HepG2 (cell line): ENCODE data around the gene CT45A9. TPM values are rescaled to one million over a fixed set of nuclear protein-coding genes. Genes with fewer than 3 reads are reported as not detected.

Experiments used
- ATAC-seq: fragments of 200-7000 bp; cut with Tn5 transposase; 3 replicates; pipeline ENCODE4 v1.9.1; 2020; ENCODE audit warnings: mild to moderate bottlenecking, moderate library complexity
- BruUV-seq: library from RNA; stranded (reverse); fragments of 400-500 nt; replicated peaks from 2 replicates; lab custom pipeline; 2021; lab: Mats Ljungman, UMichigan
- CTCF ChIA-PET: fragments of 300-600 bp; formaldehyde crosslinking; extraction: SDS; loops from one replicate; lab custom pipeline; 2021; ENCODE audit warnings: low total read pairs, inconsistent platforms, low intra/inter-chr PET ratio; lab: Yijun Ruan, JAX
- POLR2A ChIA-PET: fragments of 350-600 bp; sonication (Branson Sonifier 250); formaldehyde crosslinking; loops from one replicate; lab custom pipeline; 2020; ENCODE audit warnings: antibody characterized with exemption, inconsistent platforms; lab: Yijun Ruan, JAX
- DNase-seq: peaks from one replicate; pipeline ENCODE4 v3.0.0-alpha.2; 2015; ENCODE audit warnings: low spot score
- FAIRE-seq: peaks from 3 replicates; lab custom pipeline; 2011; peaks lifted over from hg19 to GRCh38; lab: Jason Lieb, UNC
- H2AFZ ChIP-seq: one replicate; pipeline ENCODE4 v1.6.1; 2011; ENCODE audit warnings: low read length, inconsistent platforms
- H3K27ac ChIP-seq: fragments of 300-600 bp; 3 replicates; pipeline ENCODE4 v1.8.0; 2011; ENCODE audit warnings: mixed run types, mild to moderate bottlenecking, mixed read lengths, low read length, inconsistent platforms; ENCODE audit not compliant: insufficient read depth; ENCODE audit errors: extremely low read length
- H3K27me3 ChIP-seq, 2 experiments: fragments of 200-600 bp in 1 of 2; 2 replicates in 1 of 2; 3 replicates in 1 of 2; pipeline versions ENCODE4 v1.6.0 to v1.8.0; 2011; ENCODE audit warnings: low read length in 2 of 2, mild to moderate bottlenecking in 2 of 2, moderate library complexity in 2 of 2, inconsistent platforms in 1 of 2; ENCODE audit not compliant: insufficient read depth in 2 of 2, control insufficient read depth in 1 of 2
- H3K36me3 ChIP-seq, 2 experiments: fragments of 200-600 bp in 1 of 2; replicated peaks in 1 of 2; 2 replicates in 1 of 2; 3 replicates in 1 of 2; pipeline versions ENCODE4 v1.5.1 to v1.8.0; 2011; ENCODE audit warnings: low read length in 2 of 2, inconsistent platforms in 1 of 2; ENCODE audit not compliant: insufficient read depth in 2 of 2, control insufficient read depth in 1 of 2
- H3K4me1 ChIP-seq: 2 replicates; pipeline ENCODE4 v1.5.1; 2012; ENCODE audit warnings: low read length, inconsistent platforms; ENCODE audit not compliant: insufficient read depth
- H3K4me2 ChIP-seq: 2 replicates; pipeline ENCODE4 v1.6.0; 2011; ENCODE audit warnings: low read depth, low read length, inconsistent platforms
- H3K4me3 ChIP-seq, 3 experiments: fragments of 200-600 bp in 1 of 3; sonication (generic), shearing (Covaris generic) in 1 of 3; replicated peaks in 1 of 3; 2 replicates each; pipeline ENCODE4 v1.5.1; 2011 to 2016; ENCODE audit warnings: low read length in 3 of 3, inconsistent platforms in 2 of 3, low read depth in 2 of 3, mild to moderate bottlenecking in 2 of 3, control low read depth in 1 of 3, mixed read lengths in 1 of 3; ENCODE audit not compliant: insufficient read depth in 1 of 3
- H3K79me2 ChIP-seq: one replicate; pipeline ENCODE4 v1.6.1; 2011; ENCODE audit warnings: low read length, inconsistent platforms; ENCODE audit not compliant: insufficient read depth
- H3K9ac ChIP-seq: 2 replicates; pipeline ENCODE4 v1.6.0; 2011; ENCODE audit warnings: mild to moderate bottlenecking, low read depth, low read length, inconsistent platforms; ENCODE audit not compliant: insufficient read depth
- H3K9me3 ChIP-seq: 2 replicates; pipeline ENCODE4 v1.5.1; 2012; ENCODE audit warnings: mild to moderate bottlenecking, low read length
- H4K20me1 ChIP-seq: 2 replicates; pipeline ENCODE4 v1.6.0; 2011; ENCODE audit warnings: inconsistent platforms, mild to moderate bottlenecking, low read length, moderate library complexity; ENCODE audit not compliant: insufficient read depth
- DDIT3 ChIP-seq: sonication (generic); formaldehyde crosslinking; IDR thresholded peaks from 2 replicates; pipeline ENCODE4 v1.4.0; 2020; ENCODE audit warnings: mild to moderate bottlenecking, missing genetic modification reagents
- GPBP1L1 ChIP-seq: sonication (generic); formaldehyde crosslinking; IDR thresholded peaks from 2 replicates; pipeline ENCODE4 v1.5.0; 2020; ENCODE audit warnings: mild to moderate bottlenecking, missing genetic modification reagents
- GZF1 ChIP-seq: sonication (generic); formaldehyde crosslinking; IDR thresholded peaks from 2 replicates; pipeline ENCODE4 v1.5.1; 2020; ENCODE audit warnings: mild to moderate bottlenecking, missing genetic modification reagents
- NCOA2 ChIP-seq: sonication (generic); formaldehyde crosslinking; IDR thresholded peaks from 2 replicates; pipeline ENCODE4 v1.8.0; 2022; ENCODE audit warnings: inconsistent platforms
- ONECUT2 ChIP-seq: sonication (generic); formaldehyde crosslinking; IDR thresholded peaks from 2 replicates; pipeline ENCODE4 v1.4.0; 2020; ENCODE audit warnings: missing genetic modification reagents
- STAG1 ChIP-seq: sonication (generic); formaldehyde crosslinking; IDR thresholded peaks from 2 replicates; pipeline ENCODE4 v1.4.0; 2020; ENCODE audit warnings: missing genetic modification reagents
- ZNF503 ChIP-seq: sonication (generic); formaldehyde crosslinking; IDR thresholded peaks from 2 replicates; pipeline ENCODE4 v1.4.0; 2020; ENCODE audit warnings: missing genetic modification reagents
- ZSCAN21 ChIP-seq: sonication (generic); formaldehyde crosslinking; IDR thresholded peaks from 2 replicates; pipeline ENCODE4 v1.8.0; 2022; ENCODE audit warnings: mild to moderate bottlenecking, missing genetic modification reagents, moderate library complexity, borderline replicate concordance
- WGBS: methylation state at CpG from one replicate; pipeline ENCODE4 v1.1.6; 2017; ENCODE audit warnings: low lambda C conversion rate; 5-methylcytosine and 5-hydroxymethylcytosine counted together
- in situ Hi-C: cut with HindIII; loops from 2 replicates; pipeline ENCODE4 v1.10.0; 2017; ENCODE audit warnings: low pct_unique_long_range_greater_than_20kb; ENCODE audit not compliant: extremely low pct_ligation_motif_present
- intact Hi-C: fragments of 100-400 bp; cut with micrococcal nuclease; formaldehyde crosslinking; loops from one replicate; pipeline ENCODE4 v1.10.0; 2022; ENCODE audit not compliant: unreplicated experiment
- polyA plus RNA-seq, 8 experiments: library from polyadenylated mRNA; depleted of rRNA in 3 of 8; stranded (reverse) in 7 of 8; unstranded in 1 of 8; fragments of >200 nt; fragmentation: Illumina TruSeq in 4 of 8; extraction: Trizol in 4 of 8; gene quantifications; 2 replicates each; pipeline versions ENCODE4 v1.2.1 to v1.2.3, GENCODE V29; 2011 to 2016; ENCODE audit warnings: low read depth in 4 of 8, missing spikeins in 1 of 8, mixed read lengths in 1 of 8; ENCODE audit not compliant: insufficient read depth in 1 of 8
- total RNA-seq, 5 experiments: library from RNA; depleted of rRNA; stranded (reverse); fragments of >200 nt; fragmentation: Illumina TruSeq; extraction: Trizol; gene quantifications; 2 replicates each; pipeline ENCODE4 v1.2.3, GENCODE V29; 2016; ENCODE audit warnings: low read depth in 1 of 5

Gene CT45A9
- total and polyA plus RNA-seq, 2 of the 13 experiments (the other 11 are each of a cell fraction or from before 2014, with no cell fraction given): not detected

GRCh38 chrX:135914404-135914803 lies 42.8 kb upstream of the CT45A9 start:
- no peak for TF ChIP-seq GPBP1L1
- no peak for TF ChIP-seq ONECUT2 (CRISPR knock-in tag)
- no peak for TF ChIP-seq ZSCAN21
- no peak for TF ChIP-seq STAG1 (CRISPR knock-in tag)
- TF ChIP-seq NCOA2 (CRISPR knock-in tag): no peak
- no peak for TF ChIP-seq DDIT3
- no peak for TF ChIP-seq ZNF503 (CRISPR knock-in tag)
- no peak for TF ChIP-seq GZF1 (CRISPR knock-in tag)
- H3K9me3 ChIP-seq: no peaks in the 10 kb centered on the region
- no peaks in the 10 kb centered on the region for H3K36me3 ChIP-seq
- no peak overlapping the region for H3K9ac ChIP-seq
- no peaks in the 10 kb centered on the region for H4K20me1 ChIP-seq
- ATAC-seq (no peak), DNase-seq (no peak), FAIRE-seq (no peak)
- in situ Hi-C loops: no loop called here
- WGBS: 44% methylated on average over 5 of the region's 5 CpGs
- ChIA-PET POLR2A (no interaction called here), CTCF (no interaction called here)
- H3K27me3 ChIP-seq: 0 out of 5 replicates have a peak, but pooled peaks cover 0 to 1% of the 10 kb centered on the region in 2 experiments
- no TSS peak for BruUV-seq
- H3K4me1 ChIP-seq: no peaks in the 10 kb centered on the region
- no peak overlapping the region for H3K27ac ChIP-seq
- H3K4me2 ChIP-seq: no peak overlapping the region
- H3K4me3 ChIP-seq: no peak overlapping the region
- no peak overlapping the region for H2AFZ ChIP-seq
- H3K79me2 ChIP-seq: no peaks in the 10 kb centered on the region
- intact Hi-C loops: no loop called here
